A549 treated with RU486 at 1 μM for 4 hours (cell line): Measurements from ENCODE around the gene DDT. TPM values are rescaled to one million over a fixed set of nuclear protein-coding genes. Genes with fewer than 3 reads are reported as not detected.

Source experiments
- total RNA-seq: library from RNA; stranded (reverse); fragments of 200-300 nt; extraction: Qiagen RNA extraction; gene quantifications from 5 replicates; pipeline ENCODE4 v1.2.3, GENCODE V29; 2022; ENCODE audit warnings: low read depth

DDT gene
- total RNA-seq, result 113 to 158 TPM (median 149 TPM) in 5 replicates

GRCh38 chr22:23974345-23974744 lies at the start of gene DDT:
DDT (minus strand) TSS chr22:23974441; CDS start chr22:23974414, 27 bp downstream.

GRCh38 chr22:24005201-24005600 lies 31.0 kb upstream of the DDT start, which contains the start of gene GSTT4:
GSTT4 (minus strand) TSS chr22:24005453; CDS start chr22:24005356, 97 bp downstream.

GRCh38 chr22:23979557-23980240 lies 5.5 kb upstream of the DDT start, which contains the start of gene GSTT2:
GSTT2 (plus strand) TSS chr22:23980134.

DNA sequence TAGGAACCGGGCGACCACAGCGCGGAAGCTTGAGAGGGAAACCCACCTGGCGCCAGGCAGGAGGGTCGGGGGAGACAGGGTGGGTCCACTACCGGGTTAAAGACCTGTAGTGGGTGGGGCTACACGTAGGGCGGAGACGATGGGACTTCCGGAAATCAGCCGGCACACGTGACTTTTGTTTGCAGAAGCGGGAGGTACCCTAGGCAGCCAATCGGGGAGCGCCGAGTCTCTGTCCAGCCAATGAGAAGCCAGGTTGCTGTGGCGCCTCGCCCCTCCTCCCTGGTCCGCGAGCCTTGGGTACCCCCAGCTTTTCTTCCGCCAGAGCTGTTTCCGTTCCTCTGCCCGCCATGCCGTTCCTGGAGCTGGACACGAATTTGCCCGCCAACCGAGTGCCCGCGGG lies 7.7 kb downstream of the DDT start, which contains the start of gene DDTL:
Gene DDTL (plus strand): TSS at position 321 of the 400 bp plus-strand sequence. CDS start 27 bp downstream, at position 348.

GRCh38 chr22:23961084-23961771 lies 13.0 kb downstream of the DDT start, which contains the start of gene GSTT2B:
GSTT2B (minus strand) TSS chr22:23961195; CDS start chr22:23961131, 64 bp downstream.

Other genes with a start within 250 kb of the DDT start
- 0.78 to 1.0 TPM (median 1.0 TPM) in 5 replicates for gene ZNF70, start 223.3 kb downstream of the DDT start, total RNA-seq
- gene VPREB3, start 220.0 kb downstream of the DDT start, total RNA-seq, result 0.55 to 1.1 TPM (median 0.92 TPM) in 4 of 5 replicates, not detected in the other
- not detected in 5 replicates for gene C22orf15, start 211.5 kb downstream of the DDT start, total RNA-seq
- gene CHCHD10, start 206.5 kb downstream of the DDT start, total RNA-seq, result 88.8 to 228 TPM (median 169 TPM) in 5 replicates
- gene MMP11, start 201.6 kb downstream of the DDT start, total RNA-seq, result 0.17 to 0.42 TPM (median 0.33 TPM) in 4 of 5 replicates, not detected in the other
- gene SMARCB1, start 187.5 kb downstream of the DDT start, total RNA-seq, result 48.8 to 55.1 TPM (median 51.6 TPM) in 5 replicates
- gene DERL3, start 135.4 kb downstream of the DDT start, total RNA-seq, result 0.36 to 1.3 TPM (median 0.61 TPM) in 5 replicates
- gene SLC2A11, start 116.6 kb downstream of the DDT start, total RNA-seq, result 8.1 to 10.9 TPM (median 9.4 TPM) in 5 replicates
- 493 to 992 TPM (median 944 TPM) in 5 replicates for gene MIF, start 80.1 kb downstream of the DDT start, total RNA-seq
- gene GSTT2B, start 13.2 kb downstream of the DDT start, total RNA-seq, result 0.23 to 0.56 TPM (median 0.43 TPM) in 4 of 5 replicates, not detected in the other
- gene DDTL, start 7.6 kb downstream of the DDT start, total RNA-seq, result 1.4 to 2.5 TPM (median 1.7 TPM) in 5 replicates
- 0.24 TPM in 1 of 5 replicates, not detected in the others for gene GSTT2, start 5.7 kb upstream of the DDT start, total RNA-seq
- not detected in 5 replicates for gene GSTT4, start 31.0 kb upstream of the DDT start, total RNA-seq
- gene CABIN1, start 36.9 kb upstream of the DDT start, total RNA-seq, result 13.9 to 24.4 TPM (median 21.6 TPM) in 5 replicates
- 49.5 to 67.2 TPM (median 59.6 TPM) in 5 replicates for gene SUSD2, start 207.0 kb upstream of the DDT start, total RNA-seq